GM18502 (cell line): ENCODE data around the gene COLGALT1.
"Not testable (repeated sequence)": the region's sequence is repeated elsewhere in the genome, so short reads cannot be mapped to it uniquely, and the experiment has no call there.

Source experiments
- ATAC-seq: cut with Tn5 transposase; IDR thresholded peaks from one replicate; pipeline ENCODE4 v1.9.1; 2021; ENCODE audit warnings: mild to moderate bottlenecking; ENCODE audit not compliant: unreplicated experiment, poor library complexity

COLGALT1 gene

GRCh38 chr19:17556995-17557394 is 1.5 kb downstream of the COLGALT1 start:
- no peak for ATAC-seq

DNA sequence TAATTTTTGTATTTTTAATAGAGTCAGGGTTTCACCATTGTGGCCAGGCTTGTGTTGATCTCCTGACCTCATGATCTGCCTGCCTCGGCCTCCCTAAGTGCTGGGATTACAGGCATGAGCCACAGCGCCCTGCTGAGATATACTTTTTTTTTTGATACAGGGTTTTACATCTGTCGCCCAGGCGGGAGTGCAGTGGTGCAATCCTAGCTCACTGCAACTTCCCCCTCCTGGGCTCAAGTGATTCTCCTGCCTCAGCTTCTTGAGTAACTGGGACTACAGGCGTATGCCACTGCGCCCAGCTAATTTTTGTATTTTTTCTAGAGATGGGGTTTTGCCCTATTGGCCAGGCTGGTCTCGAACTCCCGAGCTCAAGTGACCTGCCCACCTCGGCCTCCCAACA is 2.0 kb downstream of the COLGALT1 start:
- ATAC-seq, result no peak

GRCh38 chr19:17560205-17560595 is 4.8 kb downstream of the COLGALT1 start:
- no peak for ATAC-seq

DNA sequence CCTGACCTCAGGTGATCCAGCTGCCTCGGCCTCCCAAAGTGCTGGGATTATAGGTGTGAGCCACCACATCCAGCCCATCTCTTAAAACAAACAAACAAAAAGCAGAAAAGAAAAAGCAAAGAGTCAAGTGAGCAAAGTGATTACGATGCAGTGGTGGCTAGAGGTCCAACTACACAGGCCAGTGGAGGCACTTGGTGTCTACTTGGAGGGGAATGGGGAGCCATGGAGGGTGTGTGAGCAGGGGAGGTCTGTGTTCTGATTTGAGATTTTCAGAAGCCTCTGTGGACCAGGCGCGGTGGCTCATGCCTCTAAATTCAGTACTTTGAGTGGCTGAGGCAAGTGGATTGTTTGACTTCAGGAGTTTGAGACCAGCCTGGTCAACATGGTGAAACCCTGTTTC is 6.6 kb downstream of the COLGALT1 start:
- ATAC-seq, result no peak

- no peak for ATAC-seq
Measured at GRCh38 chr19:17562561-17562960, 7.1 kb downstream of the COLGALT1 start.

GRCh38 chr19:17564781-17565180 is 9.3 kb downstream of the COLGALT1 start:
- no peak for ATAC-seq

- no peak for ATAC-seq
Measured at GRCh38 chr19:17565611-17566010, 10.2 kb downstream of the COLGALT1 start.

DNA sequence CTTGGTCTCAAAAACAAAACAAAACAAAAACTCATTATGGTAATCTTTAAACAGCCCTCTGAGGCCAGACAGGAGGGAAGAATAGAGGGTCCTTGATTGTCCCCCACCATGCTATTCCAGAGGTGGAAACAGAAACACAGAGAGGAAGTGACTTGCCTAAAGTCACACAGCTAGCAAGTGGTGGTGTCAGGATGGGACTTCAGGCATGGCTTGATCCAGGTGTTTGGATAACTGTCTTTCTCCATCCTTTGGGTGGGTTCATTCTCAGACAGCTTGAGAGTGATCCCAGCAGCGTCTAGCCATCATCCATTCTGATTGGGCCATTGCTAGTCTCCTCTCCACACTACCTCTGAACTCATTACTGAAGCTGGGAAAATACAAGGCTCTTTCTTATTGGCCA is 12.5 kb downstream of the COLGALT1 start:
- ATAC-seq, result no peak

DNA sequence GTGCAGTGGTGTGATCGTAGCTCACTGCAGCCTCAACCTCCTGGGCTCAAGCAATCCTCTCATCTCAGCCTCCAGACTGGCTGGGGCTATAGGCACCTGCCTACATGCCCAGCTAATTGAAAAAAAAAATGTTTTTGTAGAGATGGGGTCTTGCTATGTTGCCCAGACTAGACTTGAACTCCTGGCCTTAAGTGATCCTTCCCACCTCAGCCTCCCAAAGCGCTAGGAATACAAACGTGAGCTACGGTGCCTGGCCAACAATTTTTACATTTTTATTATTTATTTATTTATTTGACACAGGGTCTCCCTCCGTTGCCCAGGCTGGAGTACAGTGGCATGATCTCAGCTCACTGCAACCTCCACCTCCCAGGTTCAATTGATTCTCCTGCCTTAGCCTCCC is 14.8 kb downstream of the COLGALT1 start:
- not testable (repeated sequence) for ATAC-seq

- ATAC-seq, result no peak
Measured at GRCh38 chr19:17570791-17571190, 15.3 kb downstream of the COLGALT1 start.

DNA sequence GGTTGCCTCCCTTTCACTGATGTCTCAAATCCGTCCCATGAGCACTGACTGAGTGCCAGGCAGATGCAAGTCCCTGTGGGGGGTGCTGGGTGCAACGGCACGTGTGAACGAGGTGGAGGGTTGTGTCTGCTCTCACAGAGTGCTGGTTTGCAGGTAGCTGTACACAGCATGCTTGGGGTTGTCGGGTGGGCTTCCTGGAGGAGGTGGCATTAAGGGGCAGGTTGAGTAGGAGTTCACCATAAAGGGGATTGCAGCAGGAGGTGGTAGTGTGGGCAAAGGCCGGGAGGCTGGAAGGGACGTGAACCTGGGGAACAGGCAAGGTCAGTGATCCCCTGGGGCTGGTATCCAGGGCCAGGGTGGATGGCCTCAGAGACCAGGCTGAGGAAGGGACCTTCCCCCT is 17.2 kb downstream of the COLGALT1 start:
- no peak for ATAC-seq

- ATAC-seq, result no peak
Measured at GRCh38 chr19:17575871-17576757, 20.7 kb downstream of the COLGALT1 start.

DNA sequence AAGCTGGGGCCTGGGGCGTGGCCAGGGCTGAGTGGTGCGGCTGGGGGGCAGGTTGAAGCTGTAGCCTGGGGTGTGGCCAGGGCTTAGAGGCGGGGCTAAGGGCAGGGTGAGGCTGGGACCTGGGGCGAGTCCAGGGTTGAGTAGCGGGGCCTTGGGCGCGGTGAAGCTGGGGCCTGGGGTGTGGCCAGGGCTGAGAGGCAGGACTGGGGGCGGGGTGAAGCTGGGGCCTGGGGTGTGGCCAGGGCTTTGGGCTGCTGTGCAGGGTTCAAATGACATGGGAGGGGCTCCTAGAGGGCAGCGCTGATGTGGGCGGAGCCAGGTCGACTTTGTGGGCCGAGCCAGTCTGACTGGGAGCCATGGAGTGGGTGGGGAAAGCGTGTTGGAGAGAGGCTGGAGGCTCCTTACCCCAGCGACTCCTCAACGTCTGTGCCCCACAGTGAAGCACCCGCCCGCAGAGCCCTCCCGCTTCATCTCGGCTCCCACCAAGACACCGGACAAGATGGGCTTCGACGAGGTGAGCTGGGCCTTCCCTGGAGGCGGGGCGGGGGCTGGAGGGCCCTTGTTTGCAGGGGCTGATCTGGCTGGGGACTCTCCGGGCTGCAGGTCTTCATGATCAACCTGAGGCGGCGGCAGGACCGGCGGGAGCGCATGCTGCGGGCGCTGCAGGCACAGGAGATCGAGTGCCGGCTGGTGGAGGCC is 21.5 kb downstream of the COLGALT1 start:
- ATAC-seq, result no peak

DNA sequence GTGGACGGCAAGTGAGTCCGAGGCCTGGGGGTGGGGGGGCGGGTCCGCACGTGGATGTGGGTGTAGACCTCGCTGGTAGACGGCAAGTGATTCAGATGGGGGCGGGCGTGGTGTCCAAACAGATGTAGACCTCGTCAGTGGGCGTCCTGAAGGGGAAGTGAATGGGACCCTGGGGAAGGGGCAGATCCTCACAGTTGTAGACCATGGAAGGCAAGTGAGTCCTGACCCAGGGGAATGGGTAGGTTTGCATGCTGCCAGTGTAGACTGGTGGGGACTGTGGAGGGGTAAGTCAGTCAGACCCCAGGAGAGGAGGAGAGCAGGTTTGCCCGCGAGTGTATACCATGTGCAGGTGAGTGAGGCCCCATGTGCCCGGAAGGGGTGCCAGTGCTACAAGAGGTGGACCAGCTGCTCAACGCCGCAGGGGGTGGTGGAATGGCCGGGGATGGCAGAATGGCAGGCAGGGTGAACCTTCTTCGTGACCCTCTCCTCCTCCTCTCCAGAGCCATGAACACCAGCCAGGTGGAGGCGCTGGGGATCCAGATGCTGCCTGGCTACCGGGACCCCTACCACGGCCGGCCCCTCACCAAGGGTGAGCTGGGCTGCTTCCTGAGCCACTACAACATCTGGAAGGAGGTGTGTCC is 22.1 kb downstream of the COLGALT1 start:
- ATAC-seq, result no peak

DNA sequence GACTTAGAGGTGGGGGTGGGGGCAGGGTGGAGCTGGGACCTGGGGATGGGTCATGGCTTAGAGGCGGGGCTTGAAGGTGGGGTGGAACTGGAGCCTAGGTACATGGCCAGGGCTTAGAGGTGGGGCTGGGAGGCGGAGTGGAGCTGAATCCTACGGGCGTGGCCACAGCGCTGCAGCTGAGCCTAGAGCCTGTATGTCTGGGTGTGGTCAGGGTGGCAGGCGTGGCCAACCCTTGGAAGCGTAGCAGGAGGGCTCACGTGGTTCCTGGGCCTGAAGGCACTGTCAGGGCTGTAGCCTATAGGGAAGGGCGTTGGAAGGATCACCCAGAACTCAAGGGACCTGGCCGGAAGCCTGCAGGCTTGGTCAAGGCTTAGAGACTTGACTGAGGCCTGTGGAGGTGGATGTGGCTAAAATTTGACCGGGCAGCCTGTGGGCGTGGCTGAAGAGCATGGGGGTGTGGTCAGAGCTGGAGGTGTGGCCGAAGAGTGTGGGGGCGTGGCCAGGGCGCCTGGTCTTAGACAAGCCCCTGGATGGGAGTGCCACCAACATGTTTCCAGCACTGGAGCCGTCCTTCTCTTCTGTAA is 24.3 kb downstream of the COLGALT1 start:
- ATAC-seq, result no peak

DNA sequence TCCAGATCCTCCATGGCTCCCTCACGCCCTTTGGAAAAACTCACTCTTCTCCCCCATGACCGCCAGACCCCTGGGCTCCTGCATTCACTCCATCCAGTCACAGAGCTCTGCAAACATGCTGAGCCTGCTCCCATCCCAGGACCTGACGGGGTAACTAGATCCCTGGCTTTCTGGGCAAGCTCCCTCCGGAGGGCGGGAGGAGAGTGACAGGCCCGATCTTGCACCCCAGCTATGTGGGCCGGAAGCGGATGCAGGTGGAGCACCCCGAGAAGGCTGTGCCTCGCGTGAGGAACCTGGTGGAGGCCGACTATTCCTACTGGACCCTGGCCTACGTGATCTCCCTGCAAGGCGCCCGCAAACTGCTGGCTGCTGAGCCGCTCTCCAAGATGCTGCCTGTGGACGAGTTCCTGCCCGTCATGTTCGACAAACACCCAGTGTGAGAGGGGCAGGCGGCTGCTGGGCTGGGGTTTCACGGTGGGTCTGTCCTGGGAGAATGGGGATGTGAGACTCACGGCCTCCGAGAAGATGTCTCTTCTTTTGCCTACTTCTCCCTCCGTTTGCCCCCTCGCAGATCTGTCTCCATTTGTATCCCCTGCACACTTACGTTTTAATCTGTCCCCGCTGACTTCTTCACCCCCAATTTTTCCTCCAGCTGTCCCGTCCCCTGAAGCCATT is 25.2 kb downstream of the COLGALT1 start:
- ATAC-seq, result no peak

- no peak for ATAC-seq
Measured at GRCh38 chr19:17581211-17581874, 25.9 kb downstream of the COLGALT1 start.

DNA sequence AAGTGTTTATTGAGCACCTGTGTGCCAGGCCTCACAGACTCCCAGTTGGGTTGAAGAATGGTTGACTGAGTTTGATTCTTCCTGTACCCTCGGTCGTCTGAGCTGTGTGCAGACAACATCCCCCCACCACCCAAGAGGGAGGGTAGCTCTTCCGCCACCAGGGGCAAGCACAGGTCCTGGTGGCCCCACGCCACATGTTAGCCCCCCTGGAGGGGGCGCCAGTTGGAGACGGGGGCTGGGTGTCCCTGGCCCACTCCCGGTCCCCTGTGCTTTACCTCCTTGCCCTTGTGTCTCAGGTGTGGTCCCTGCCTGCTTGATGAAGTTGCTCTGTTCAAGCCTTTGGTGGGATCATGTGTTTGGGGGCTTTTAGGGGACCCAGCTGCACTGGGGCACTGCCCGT is 27.2 kb downstream of the COLGALT1 start:
- no peak for ATAC-seq

DNA sequence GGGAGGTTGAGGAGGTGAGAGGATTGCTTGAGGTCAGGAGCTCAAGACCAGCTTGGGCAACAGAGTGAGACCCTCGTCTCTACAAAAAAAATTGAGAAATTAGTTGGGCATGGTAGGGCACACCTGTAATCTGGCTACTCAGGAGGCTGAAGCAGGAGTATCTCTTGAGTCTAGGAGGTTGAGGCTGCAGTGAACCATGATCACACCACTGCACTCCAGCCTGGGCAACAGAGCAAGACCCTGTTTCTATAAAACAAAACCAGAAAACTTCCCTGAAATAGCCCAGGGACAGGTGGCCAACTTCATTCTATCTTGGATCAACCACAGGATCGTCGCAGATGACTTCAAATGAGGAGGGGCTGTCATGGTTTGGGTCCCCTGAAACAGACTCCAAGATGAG is 28.7 kb downstream of the COLGALT1 start:
- no peak for ATAC-seq

DNA sequence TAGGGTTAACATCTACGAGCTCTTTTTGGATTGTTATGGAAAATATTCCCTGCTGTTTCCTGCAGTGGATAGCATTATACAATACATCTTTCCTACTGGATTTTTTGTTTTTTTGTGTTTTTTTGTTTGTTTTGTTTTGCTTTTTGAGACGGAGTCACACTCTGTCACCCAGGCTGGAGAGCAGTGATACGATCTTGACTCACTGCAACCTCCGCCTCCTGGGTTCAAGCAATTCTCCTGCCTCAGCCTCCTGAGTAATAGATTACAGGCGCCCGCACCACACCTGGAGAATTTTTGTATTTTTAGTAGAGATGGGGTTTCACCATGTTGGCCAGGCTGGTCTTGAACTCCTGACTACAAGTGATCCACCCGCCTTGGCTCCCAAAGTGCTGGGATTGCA is 29.9 kb downstream of the COLGALT1 start:
- ATAC-seq, result not testable (repeated sequence)
